ENCODE data around the gene UNC5A.

Gene UNC5A

DNA sequence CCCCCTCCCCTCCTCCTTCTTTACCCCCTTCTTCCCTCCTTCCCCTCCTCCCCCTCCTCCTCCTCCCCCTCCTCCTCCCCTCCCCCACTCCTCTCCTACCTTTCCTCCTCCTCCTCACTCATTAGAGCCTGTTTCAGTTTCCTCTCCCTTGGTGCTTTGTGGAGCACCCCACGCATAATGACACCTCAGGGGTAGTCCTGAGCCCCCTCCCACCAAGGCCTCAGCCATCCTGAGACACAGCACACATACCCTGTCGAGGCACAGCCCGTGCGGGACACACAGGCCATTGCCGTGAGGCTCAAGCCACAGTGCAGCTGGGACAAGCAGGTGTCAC lies 53.4 kb downstream of the UNC5A start:
- no peak overlapping the region for H3K4me3 ChIP-seq (ENCODE audit: control insufficient read depth, low read depth, low read length)
- no peak for DNase-seq (ENCODE audit: low read depth)
- TF ChIP-seq CTCF (IDR thresholded peaks at IDR 0.05; ENCODE audit: control insufficient read depth, insufficient read depth, low read depth, low read length, missing control alignments) = no peak

DNA sequence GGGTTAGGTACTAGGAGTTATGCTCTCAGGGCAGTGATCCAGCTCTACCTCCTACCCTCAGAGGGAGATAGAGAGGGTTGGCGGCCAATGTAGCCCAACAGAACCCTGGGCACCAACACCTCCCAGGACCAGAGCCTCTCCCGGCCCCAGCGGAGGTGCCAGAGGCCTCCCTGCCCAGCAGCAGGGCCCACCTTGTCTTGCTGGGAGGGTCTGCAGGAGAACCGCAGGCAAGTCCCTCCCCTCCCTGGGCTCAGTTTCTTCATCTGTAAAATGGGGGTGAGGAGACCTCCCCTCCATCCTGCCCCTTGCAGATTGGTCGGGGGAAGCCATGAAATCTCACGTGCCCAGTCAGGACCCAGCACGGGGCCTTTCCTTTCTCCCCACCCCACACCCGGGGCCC lies 54.4 kb downstream of the UNC5A start:
- TF ChIP-seq CTCF (IDR thresholded peaks at IDR 0.05; ENCODE audit: control insufficient read depth, insufficient read depth, low read depth, low read length, missing control alignments) = no peak
- no peak overlapping the region for H3K4me3 ChIP-seq (ENCODE audit: control insufficient read depth, low read depth, low read length)
- DNase-seq (ENCODE audit: low read depth) = no peak

DNA sequence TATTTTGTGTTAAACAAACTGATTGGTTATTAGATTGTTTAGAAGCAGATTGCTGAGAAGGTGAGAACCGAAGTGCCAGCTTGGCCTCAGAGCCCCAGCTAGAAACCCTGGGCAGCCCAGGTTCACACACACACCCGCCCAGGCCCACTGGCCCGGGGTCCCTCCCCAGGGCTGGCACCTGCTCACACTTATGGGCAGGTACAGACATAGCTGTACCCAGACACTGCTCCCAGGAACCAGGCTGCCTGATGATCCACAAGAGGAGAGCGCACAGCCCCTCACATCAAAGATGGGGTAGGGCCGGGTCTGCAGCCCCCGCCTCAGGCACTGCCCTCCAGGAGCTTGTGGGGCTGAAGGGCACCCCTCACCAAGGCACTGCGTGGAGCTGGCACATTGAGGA lies 55.6 kb downstream of the UNC5A start:
- H3K4me3 ChIP-seq (ENCODE audit: control insufficient read depth, low read depth, low read length) = no peak overlapping the region
- DNase-seq (ENCODE audit: low read depth) = no peak
- no peak for TF ChIP-seq CTCF (IDR thresholded peaks at IDR 0.05; ENCODE audit: control insufficient read depth, insufficient read depth, low read depth, low read length, missing control alignments)

GRCh38 chr5:176866707-176867310 lies 56.5 kb downstream of the UNC5A start:
- no peak overlapping the region for H3K4me3 ChIP-seq (ENCODE audit: control insufficient read depth, low read depth, low read length)
- TF ChIP-seq CTCF (IDR thresholded peaks at IDR 0.05; ENCODE audit: control insufficient read depth, insufficient read depth, low read depth, low read length, missing control alignments) = no peak
- no peak for DNase-seq (ENCODE audit: low read depth)

- no peak for TF ChIP-seq CTCF (IDR thresholded peaks at IDR 0.05; ENCODE audit: control insufficient read depth, insufficient read depth, low read depth, low read length, missing control alignments)
- H3K4me3 ChIP-seq (ENCODE audit: control insufficient read depth, low read depth, low read length) = no peak overlapping the region
- DNase-seq (ENCODE audit: low read depth) = no peak
These were observed 57.8 kb downstream of the UNC5A start for GRCh38 chr5:176868126-176868525.

DNA sequence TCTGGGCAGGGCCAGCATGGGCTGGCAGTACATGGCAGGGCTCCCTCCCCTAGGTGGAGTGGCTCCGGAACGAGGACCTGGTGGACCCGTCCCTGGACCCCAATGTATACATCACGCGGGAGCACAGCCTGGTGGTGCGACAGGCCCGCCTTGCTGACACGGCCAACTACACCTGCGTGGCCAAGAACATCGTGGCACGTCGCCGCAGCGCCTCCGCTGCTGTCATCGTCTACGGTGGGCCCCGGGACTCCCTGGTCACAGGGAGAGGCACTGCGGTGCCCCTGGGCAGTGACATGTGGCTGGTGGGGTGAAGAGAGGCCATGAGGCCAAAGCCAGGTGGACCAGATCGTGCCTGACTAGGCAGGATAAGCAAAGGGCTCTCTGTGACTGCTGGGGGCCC lies 58.4 kb downstream of the UNC5A start:
- no peak overlapping the region for H3K4me3 ChIP-seq (ENCODE audit: control insufficient read depth, low read depth, low read length)
- no peak for DNase-seq (ENCODE audit: low read depth)
- TF ChIP-seq CTCF (IDR thresholded peaks at IDR 0.05; ENCODE audit: control insufficient read depth, insufficient read depth, low read depth, low read length, missing control alignments) = no peak

Measured in AG09309 (cell line).